HG02973 (cell line): ENCODE measurements around the gene TSPAN33.
A peak's percentile ranks its signal among the peaks of the same experiment; 100 is the strongest.
"Not testable (repeated sequence)": the region's sequence is repeated elsewhere in the genome, so short reads cannot be mapped to it uniquely, and the experiment has no call there.

Experiments used
- ATAC-seq: cut with Tn5 transposase; IDR thresholded peaks from one replicate; pipeline ENCODE4 v1.9.1; 2021; ENCODE audit warnings: moderate library complexity; ENCODE audit not compliant: unreplicated experiment

Gene TSPAN33

GRCh38 chr7:129169686-129170440, 25.4 kb downstream of the TSPAN33 start:
- ATAC-seq = peak; percentile 47

GRCh38 chr7:129170441-129171021, 26.0 kb downstream of the TSPAN33 start:
- ATAC-seq = no peak

- ATAC-seq = not testable (repeated sequence)
Measured at GRCh38 chr7:129173861-129174260, 29.4 kb downstream of the TSPAN33 start.

GRCh38 chr7:129176916-129177710, 32.6 kb downstream of the TSPAN33 start:
- no peak for ATAC-seq

DNA sequence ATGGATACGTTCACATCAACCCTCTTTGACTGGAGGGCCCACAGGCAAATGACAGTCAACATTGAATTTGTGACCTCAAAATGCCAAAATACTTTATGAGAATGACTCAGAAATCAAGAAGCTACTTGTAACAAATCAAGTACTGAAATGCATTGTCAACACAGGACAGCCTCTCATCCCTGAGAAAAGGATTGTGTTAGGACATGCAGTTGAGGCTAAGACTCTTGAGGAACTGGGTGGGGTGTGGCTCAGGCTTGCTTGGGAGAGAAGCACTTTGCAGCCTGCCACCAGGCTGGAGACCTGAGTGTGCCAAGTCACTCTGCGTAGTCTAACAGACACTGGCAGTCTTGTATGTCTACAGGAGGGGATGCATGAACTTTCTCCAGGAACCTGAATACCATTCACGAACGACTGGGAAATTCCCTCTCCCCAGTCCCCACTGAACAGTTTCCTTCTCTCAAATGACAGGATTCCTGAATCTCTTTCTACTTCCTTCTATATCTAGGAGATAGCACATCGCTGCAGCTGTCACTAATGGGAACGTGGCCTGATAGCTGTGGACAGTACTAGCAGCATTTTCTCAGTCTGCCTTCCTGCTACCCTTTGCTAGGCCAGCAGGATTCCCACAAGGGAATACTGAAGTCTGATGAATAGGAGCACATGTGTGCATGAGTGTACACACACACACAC, 40.6 kb downstream of the TSPAN33 start:
- ATAC-seq = no peak

- ATAC-seq = no peak
Measured at GRCh38 chr7:129186749-129187260, 42.3 kb downstream of the TSPAN33 start.

DNA sequence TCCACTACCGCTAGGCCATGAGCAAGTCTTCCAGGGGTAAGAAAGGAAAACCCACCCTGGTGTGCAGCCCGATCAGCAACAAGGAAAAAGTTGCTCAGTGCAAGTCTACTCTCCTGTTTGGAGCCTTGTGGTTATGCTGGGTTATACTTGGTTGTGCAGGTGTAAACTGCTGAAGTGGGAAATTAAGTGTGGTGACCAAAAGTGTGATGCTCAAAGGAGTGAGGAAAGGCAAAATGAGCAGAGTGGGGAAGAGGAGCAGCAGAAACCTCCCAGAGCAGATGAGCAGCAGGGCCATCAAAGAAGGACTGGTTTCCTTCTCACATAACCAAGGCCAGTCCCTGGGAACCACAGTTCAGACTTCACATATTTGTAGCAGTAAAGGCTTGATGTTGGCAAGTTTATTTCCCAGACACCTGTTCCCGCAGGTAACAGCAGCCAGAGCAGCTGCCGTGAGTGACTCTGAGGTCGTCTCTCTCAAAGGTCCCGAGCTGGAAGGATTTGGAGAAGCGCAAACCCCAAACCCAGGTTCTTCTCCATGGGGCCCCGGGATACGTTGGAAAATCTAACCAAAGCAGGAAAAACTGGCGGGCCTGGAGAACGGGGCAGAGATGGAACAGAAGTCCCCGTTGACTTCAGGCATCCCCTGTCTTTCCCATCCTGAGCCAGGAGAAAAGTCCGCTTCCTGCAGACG, 43.3 kb downstream of the TSPAN33 start:
- no peak for ATAC-seq

DNA sequence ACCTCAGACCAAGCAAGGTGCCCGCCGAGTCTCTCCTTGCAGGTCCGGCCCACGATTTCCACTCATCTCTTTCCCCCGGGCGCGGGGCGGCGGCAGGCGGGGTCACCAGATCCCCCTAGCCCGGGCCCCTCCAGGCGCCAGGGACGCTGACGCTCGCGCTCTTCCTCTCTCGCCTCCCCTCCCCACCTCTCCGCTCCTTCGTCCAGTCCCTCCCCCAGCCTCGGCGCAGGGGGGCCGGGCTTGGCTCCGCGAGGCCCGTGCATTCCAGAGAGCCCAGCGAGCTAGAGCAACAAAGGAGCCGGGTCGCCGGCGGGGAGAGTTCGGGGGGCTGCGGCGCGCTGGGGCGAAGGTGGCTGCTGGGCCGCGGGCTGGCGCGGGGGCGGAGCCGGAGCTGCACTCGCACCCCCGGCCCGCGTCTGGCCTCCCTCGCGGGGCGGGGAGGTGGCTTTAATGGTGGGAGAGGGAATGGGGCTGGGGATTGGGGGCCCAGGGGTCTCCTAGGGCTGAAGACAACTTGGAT, 43.9 kb downstream of the TSPAN33 start, which contains the start of gene SMO:
Gene SMO (plus strand): TSS at position 262 of the 520 bp plus-strand sequence. CDS start 519 bp downstream, outside the sequence.
- no peak for ATAC-seq

DNA sequence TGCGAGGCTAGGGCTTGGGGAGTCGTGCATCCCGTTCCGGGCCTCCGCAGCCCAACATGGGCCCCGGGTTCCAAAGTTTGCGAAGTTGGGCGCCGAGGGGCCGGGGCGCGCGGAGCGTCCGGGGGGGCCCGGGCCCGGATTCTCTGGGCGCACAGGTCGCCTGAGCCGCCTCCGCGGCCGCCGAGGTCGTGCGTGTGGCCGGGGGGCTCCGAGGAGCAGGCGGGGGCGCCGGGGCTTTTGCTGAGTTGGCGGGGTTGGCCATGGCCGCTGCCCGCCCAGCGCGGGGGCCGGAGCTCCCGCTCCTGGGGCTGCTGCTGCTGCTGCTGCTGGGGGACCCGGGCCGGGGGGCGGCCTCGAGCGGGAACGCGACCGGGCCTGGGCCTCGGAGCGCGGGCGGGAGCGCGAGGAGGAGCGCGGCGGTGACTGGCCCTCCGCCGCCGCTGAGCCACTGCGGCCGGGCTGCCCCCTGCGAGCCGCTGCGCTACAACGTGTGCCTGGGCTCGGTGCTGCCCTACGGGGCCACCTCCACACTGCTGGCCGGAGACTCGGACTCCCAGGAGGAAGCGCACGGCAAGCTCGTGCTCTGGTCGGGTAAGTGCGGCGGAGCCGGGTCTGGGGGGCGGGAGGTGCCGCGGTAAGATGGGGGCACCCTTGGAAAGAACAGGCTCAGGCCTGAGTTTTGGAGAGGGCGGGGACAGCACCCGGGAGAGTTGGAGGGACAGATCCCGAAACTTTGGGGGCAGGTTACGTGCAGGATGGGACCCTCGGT, 44.6 kb downstream of the TSPAN33 start:
- ATAC-seq = no peak

DNA sequence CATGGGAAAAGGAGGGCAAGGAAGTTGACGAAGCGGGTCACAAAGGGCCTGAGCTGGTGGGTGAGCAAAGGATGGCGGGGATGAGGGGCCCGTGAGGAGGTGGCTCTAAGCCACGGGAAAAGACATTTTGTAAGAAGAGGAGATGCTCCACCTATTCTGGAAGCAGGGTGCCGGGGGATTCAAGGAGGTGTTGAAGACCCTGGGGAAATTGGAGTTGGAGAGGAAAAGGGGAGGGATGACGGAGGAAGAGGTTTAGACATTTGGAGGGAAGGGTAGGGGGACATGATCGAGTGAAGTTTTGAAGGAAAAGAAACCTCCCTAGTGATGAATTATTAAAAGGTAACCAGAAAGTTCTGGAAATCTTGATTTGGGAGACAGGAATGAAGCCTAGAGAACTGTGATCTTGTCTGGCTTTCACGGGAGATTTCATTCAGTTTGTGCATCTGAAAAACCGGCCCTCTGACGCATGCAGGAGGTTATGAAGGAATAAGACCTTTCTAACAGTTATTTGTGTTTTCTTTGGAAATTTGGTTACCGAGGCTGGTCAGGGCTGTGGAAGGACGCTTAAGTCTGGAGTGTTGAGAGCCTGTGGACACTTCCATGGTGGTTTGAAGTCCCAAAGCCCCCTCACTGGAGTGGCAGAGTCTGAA, 45.3 kb downstream of the TSPAN33 start:
- ATAC-seq = no peak

GRCh38 chr7:129191272-129191671, 46.8 kb downstream of the TSPAN33 start:
- no peak for ATAC-seq

DNA sequence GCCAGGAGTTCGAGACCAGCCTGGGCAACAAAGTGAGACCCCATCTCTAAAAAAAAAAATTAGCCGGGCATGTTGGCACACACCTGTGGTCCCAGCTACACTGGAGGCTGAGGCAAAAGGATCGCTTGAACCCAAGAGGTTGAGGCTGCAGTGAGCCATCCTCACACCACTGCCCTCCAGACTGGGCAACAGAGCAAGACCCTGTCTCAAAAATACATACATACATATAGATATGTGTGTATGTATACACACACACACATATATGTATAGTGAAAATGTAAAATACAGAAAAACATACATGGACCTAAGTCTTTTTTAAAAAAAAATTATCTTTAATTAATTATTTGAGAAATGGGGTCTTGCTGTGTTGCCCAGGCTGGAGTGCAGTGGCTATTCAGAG, 49.4 kb downstream of the TSPAN33 start:
- no peak for ATAC-seq

DNA sequence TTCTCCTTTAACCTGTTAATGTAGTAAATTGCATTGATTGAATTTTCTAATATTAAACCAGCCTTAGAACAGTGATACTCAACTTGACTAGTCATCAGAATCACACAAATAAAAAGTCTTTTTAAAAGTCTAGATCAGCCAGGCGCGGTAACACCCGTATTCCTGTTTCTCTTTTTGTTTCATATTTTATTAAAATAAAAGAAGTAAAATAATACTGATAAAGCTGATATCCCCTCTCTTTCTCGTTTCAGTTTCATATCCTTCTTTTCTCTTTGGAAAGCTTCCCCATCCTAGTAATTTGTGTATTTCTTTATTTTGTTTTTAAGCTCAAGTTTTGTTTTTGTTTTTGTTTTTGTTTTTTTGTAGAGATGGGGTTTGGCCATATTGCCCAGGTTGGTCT, 53.3 kb downstream of the TSPAN33 start:
- no peak for ATAC-seq

- no peak for ATAC-seq
Measured at GRCh38 chr7:129199406-129199805, 54.9 kb downstream of the TSPAN33 start.

DNA sequence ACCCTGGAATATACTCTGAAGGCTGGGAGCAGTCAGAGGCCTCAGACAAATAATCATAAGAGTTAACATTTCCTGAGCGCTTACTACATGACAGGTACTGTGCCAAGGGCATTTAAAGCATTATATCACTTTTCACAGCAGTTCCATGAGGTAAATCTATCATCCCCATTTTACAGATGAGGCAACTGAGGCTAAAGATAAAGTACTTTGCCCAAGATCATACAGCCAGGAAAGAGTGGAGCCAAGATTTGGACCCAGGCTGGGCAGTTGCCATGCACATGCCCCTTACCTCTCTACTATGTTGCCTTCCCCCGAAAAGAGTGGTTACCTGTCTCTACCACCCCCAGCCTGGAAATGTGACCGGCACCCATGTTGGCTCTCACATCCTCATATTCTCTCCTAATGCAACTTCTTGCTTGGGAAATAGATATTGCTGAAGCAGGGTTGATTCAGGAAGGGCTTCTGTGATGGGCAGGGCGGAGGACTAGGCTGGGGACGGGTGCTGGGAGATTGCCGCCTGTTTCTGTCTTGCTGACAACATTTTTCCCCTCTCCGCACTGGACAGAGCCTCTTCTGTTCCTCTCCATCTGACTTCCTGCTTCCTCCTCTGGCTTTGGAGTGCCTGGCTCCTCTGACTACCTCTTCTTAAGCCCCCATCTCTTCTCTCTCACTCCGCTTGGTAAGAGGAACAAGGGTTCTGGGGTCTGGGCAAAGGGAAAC, 57.7 kb downstream of the TSPAN33 start:
- ATAC-seq = no peak

DNA sequence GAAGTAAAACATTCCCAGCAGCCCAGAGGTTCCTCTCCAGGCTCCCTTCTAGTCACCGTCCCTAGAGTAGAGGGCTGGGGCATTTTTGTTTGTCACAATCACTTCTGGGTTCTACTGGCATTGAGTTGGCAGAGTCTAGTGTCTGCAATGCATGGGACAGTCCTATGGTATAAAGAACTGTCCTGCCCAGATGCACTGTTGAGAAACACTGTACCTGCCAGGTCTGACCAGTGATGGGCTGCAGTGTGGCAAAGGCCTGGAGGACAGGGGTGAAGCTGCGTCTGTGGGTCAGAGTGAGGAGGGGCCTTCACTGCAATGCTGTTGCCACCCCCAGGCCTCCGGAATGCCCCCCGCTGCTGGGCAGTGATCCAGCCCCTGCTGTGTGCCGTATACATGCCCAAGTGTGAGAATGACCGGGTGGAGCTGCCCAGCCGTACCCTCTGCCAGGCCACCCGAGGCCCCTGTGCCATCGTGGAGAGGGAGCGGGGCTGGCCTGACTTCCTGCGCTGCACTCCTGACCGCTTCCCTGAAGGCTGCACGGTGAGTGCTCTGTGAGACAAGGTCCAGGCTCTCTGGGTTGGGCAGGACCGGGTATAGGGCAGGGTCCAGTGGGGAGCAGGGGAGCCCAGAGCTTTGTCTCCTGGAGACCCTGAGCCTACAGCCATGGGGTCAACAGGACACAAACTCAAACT, 58.7 kb downstream of the TSPAN33 start:
- no peak for ATAC-seq

- no peak for ATAC-seq
Measured at GRCh38 chr7:129205126-129205818, 60.8 kb downstream of the TSPAN33 start.
